Common myeloid progenitor, CD34-positive (primary cell): ENCODE data around the gene SV2B. TPM values are rescaled to one million over a fixed set of nuclear protein-coding genes. Genes with fewer than 3 reads are reported as not detected.

Experiments used
- CTCF ChIA-PET: fragments of 350-600 bp; sonication (Branson Sonifier 250); formaldehyde crosslinking; loops from one replicate; lab custom pipeline; 2021; ENCODE audit warnings: antibody characterized with exemption; lab: Charles Lee
- POLR2A ChIA-PET: fragments of 350-600 bp; sonication (Branson Sonifier 250); formaldehyde crosslinking; loops from one replicate; lab custom pipeline; 2021; ENCODE audit warnings: antibody characterized with exemption; lab: Charles Lee
- DNase-seq, 3 donors: peaks; one replicate each; pipeline versions ENCODE4 v3.0.0 to v3.0.0-alpha.2; 2013
- H3K27ac ChIP-seq, 2 experiments: 1 replicate in 1 of 2; 2 replicates in 1 of 2; pipeline ENCODE4 v1.7.0; 2013; ENCODE audit warnings: inconsistent platforms in 2 of 2, low read length in 2 of 2, mild to moderate bottlenecking in 2 of 2, low read depth in 1 of 2, moderate library complexity in 1 of 2; ENCODE audit not compliant: severe bottlenecking in 2 of 2, insufficient read depth in 1 of 2, poor library complexity in 1 of 2
- H3K27me3 ChIP-seq, 5 experiments: replicated peaks in 2 of 5; 1 replicate in 3 of 5; 2 replicates in 2 of 5; pipeline versions ENCODE4 v1.6.1 to v1.7.0; 2013; ENCODE audit warnings: low read length in 4 of 5, mild to moderate bottlenecking in 2 of 5, moderate library complexity in 2 of 5, inconsistent platforms in 1 of 5; ENCODE audit not compliant: insufficient read depth in 5 of 5, control insufficient read depth in 4 of 5
- H3K36me3 ChIP-seq, 4 experiments: 1 replicate in 2 of 4; 2 replicates in 2 of 4; pipeline versions ENCODE4 v1.6.1 to v1.7.0; 2013; ENCODE audit warnings: low read length in 3 of 4, control low read depth in 1 of 4, mild to moderate bottlenecking in 1 of 4; ENCODE audit not compliant: control insufficient read depth in 4 of 4, insufficient read depth in 4 of 4
- H3K4me1 ChIP-seq, 4 experiments: 1 replicate in 3 of 4; 2 replicates in 1 of 4; pipeline versions ENCODE4 v1.6.1 to v1.7.1; 2013; ENCODE audit warnings: low read length in 3 of 4, mild to moderate bottlenecking in 3 of 4, control low read depth in 1 of 4, inconsistent platforms in 1 of 4, moderate library complexity in 1 of 4; ENCODE audit not compliant: control insufficient read depth in 4 of 4, insufficient read depth in 4 of 4; ENCODE audit errors: control extremely low read depth in 1 of 4
- H3K4me3 ChIP-seq, 7 experiments: 1 replicate in 4 of 7; 2 replicates in 3 of 7; pipeline versions ENCODE4 v1.5.1 to v1.7.0; 2013; ENCODE audit warnings: mild to moderate bottlenecking in 7 of 7, low read length in 6 of 7, moderate library complexity in 6 of 7, inconsistent platforms in 2 of 7, low read depth in 2 of 7, control low read depth in 1 of 7; ENCODE audit not compliant: insufficient read depth in 4 of 7, control insufficient read depth in 1 of 7; ENCODE audit errors: extremely low read depth in 1 of 7
- H3K9me3 ChIP-seq, 5 experiments: 1 replicate in 4 of 5; 2 replicates in 1 of 5; pipeline versions ENCODE4 v1.6.1 to v1.7.1; 2013; ENCODE audit warnings: low read length in 4 of 5, mild to moderate bottlenecking in 2 of 5, inconsistent platforms in 1 of 5, low read depth in 1 of 5, moderate library complexity in 1 of 5; ENCODE audit not compliant: control insufficient read depth in 4 of 5, insufficient read depth in 2 of 5; ENCODE audit errors: control extremely low read depth in 1 of 5
- WGBS: methylation state at CpG from one replicate; pipeline ENCODE4 v1.1.5; 2013; ENCODE audit not compliant: insufficient coverage; 5-methylcytosine and 5-hydroxymethylcytosine counted together
- polyA plus RNA-seq: library from polyadenylated mRNA; unstranded; fragments of 120-200 nt; gene quantifications from one replicate; pipeline ENCODE4 v1.2.1, GENCODE V29; 2013

SV2B gene
- polyA plus RNA-seq = 0.24 TPM

- ChIA-PET POLR2A (no interaction called here), CTCF (interaction anchor here (0.9 to 1.4 kb wide), 3 partner anchors 9 to 59 kb away, joined by 3 to 6 read pairs (median 4); no protein-coding TSS in a partner anchor)
- H3K27me3 ChIP-seq = peaks cover 30 to 82% (median 46%) of the 10 kb centered on the region in 5 experiments
- peak within 1 kb of the TSS; percentile 52 to 82 (median 67) for H3K4me3 ChIP-seq
- no peaks in the 10 kb centered on the region for H3K9me3 ChIP-seq
- WGBS = under 1% methylated on average over 60 of the region's 64 CpGs
- peak; percentile 12 to 62 (median 50) for DNase-seq
- peaks cover 0 to 22% (median 21%) of the 10 kb centered on the region in 4 experiments for H3K4me1 ChIP-seq
- H3K27ac ChIP-seq = no peak within 1 kb of the TSS
- no peaks in the 10 kb centered on the region for H3K36me3 ChIP-seq
Measured at GRCh38 chr15:91099995-91100813, at the start of gene SV2B. Gene SV2B (plus strand): TSS chr15:91100257. CDS start chr15:91226264, 126,007 bp downstream.

- Histone ChIP-seq H3K36me3 (no peaks in the 10 kb centered on the region), H3K4me3 (no peak overlapping the region), H3K27me3 (peaks cover 0 to 23% (median 6%) of the 10 kb centered on the region in 5 experiments), H3K9me3 (no peaks in the 10 kb centered on the region), H3K27ac (no peak overlapping the region), H3K4me1 (peaks cover 0 to 9% (median 6%) of the 10 kb centered on the region in 4 experiments)
- WGBS = 86% methylated on average over 5 of the region's 8 CpGs
- ChIA-PET POLR2A (no interaction called here), CTCF (interaction anchor here (3.2 kb wide), 1 partner anchor 94 kb away, joined by 30 read pairs; the partner anchor contains the start of gene RCCD1)
- no peak for DNase-seq
Measured at GRCh38 chr15:91051248-91051647, 48.8 kb upstream of the SV2B start.

- Histone ChIP-seq H3K27ac (no peak overlapping the region), H3K9me3 (no peaks in the 10 kb centered on the region), H3K4me3 (no peak overlapping the region), H3K36me3 (no peaks in the 10 kb centered on the region), H3K27me3 (peaks cover 0 to 41% (median 11%) of the 10 kb centered on the region in 5 experiments), H3K4me1 (peaks cover 0 to 2% (median 1%) of the 10 kb centered on the region in 4 experiments)
- POLR2A ChIA-PET = no interaction called here
- CTCF ChIA-PET = interaction anchor here (1.8 to 4.0 kb wide), 6 partner anchors 45 to 218 kb away, joined by 5 to 41 read pairs (median 20); partner anchors contain the start of genes RCCD1 and SV2B
- no peak for DNase-seq
- no CpG with 5 or more reads among the region's 2 CpGs for WGBS
Measured at GRCh38 chr15:91054816-91055215, 45.2 kb upstream of the SV2B start.

GRCh38 chr15:91055548-91056331 is 44.3 kb upstream of the SV2B start:
- no peaks in the 10 kb centered on the region for H3K36me3 ChIP-seq
- H3K4me3 ChIP-seq = no peak overlapping the region
- H3K27me3 ChIP-seq = peaks cover 0 to 41% (median 11%) of the 10 kb centered on the region in 5 experiments
- WGBS = 17% methylated on average over 11 of the region's 11 CpGs
- CTCF ChIA-PET = interaction anchor here (0.6 to 4.0 kb wide), 19 partner anchors 13 to 1023 kb away, joined by 3 to 41 read pairs (median 4); partner anchors contain the start of genes RCCD1 and SV2B
- H3K4me1 ChIP-seq = no peaks in the 10 kb centered on the region
- H3K27ac ChIP-seq = no peak overlapping the region
- POLR2A ChIA-PET = no interaction called here
- peak; percentile 37 to 45 (median 44) for DNase-seq
- H3K9me3 ChIP-seq = no peaks in the 10 kb centered on the region

- peaks cover 0 to 18% (median 7%) of the 10 kb centered on the region in 5 experiments for H3K27me3 ChIP-seq
- no peak overlapping the region for H3K4me3 ChIP-seq
- 100% methylated on average over 1 of the region's 2 CpGs for WGBS
- H3K36me3 ChIP-seq = no peaks in the 10 kb centered on the region
- ChIA-PET POLR2A (no interaction called here), CTCF (no interaction called here)
- H3K27ac ChIP-seq = no peak overlapping the region
- no peak for DNase-seq
- H3K9me3 ChIP-seq = peaks cover 0 to 10% (median 7%) of the 10 kb centered on the region in 5 experiments
- no peaks in the 10 kb centered on the region for H3K4me1 ChIP-seq
Measured at GRCh38 chr15:91061230-91061629, 38.8 kb upstream of the SV2B start.

GRCh38 chr15:91061997-91062396 is 38.1 kb upstream of the SV2B start:
- no peak for DNase-seq
- no peaks in the 10 kb centered on the region for H3K4me1 ChIP-seq
- no peak overlapping the region for H3K27ac ChIP-seq
- POLR2A ChIA-PET = no interaction called here
- CTCF ChIA-PET = interaction anchor here (0.9 to 1.0 kb wide), 2 partner anchors 82 to 207 kb away, joined by 3 read pairs; no protein-coding TSS in a partner anchor
- no peak overlapping the region for H3K4me3 ChIP-seq
- H3K27me3 ChIP-seq = peaks cover 0 to 14% (median 8%) of the 10 kb centered on the region in 5 experiments
- H3K9me3 ChIP-seq = peaks cover 0 to 10% (median 7%) of the 10 kb centered on the region in 5 experiments
- 94% methylated on average over 3 of the region's 5 CpGs for WGBS
- H3K36me3 ChIP-seq = no peaks in the 10 kb centered on the region
